ENCODE data around the gene SHMT2. TPM values are rescaled to one million over a fixed set of nuclear protein-coding genes. Genes with fewer than 3 reads are reported as not detected.

Gene SHMT2
- total and polyA plus RNA-seq, 2 donors (not counting 3 experiments of a cell fraction or from before 2014, with no cell fraction given) = 155 to 243 TPM

DNA sequence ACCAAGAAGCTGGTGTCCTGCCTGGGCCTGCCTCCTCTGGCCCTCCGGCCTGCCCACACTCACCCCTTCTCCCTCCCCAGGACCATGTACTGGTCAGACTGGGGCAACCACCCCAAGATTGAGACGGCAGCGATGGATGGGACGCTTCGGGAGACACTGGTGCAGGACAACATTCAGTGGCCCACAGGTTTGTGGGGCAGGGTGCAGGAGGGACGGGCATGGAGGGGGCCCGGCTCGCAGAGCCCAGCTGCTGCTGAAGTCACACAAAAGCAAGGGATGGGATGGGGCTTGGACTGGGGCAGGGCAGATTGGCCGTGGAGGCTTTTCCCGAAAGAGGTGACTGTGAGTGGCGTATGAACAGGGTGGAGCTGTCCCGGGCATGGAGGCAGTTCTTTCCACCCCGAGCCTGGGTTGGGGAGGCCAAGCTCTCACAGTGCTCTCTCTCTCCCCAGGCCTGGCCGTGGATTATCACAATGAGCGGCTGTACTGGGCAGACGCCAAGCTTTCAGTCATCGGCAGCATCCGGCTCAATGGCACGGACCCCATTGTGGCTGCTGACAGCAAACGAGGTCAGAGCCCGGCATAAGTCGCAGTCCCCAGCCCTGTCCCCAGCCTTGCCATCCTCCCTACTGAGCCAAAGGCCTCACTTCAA lies 20.8 kb upstream of the SHMT2 start:
- H3K27ac ChIP-seq (ENCODE audit: insufficient read depth, low read depth, low read length) = no peak overlapping the region
- H2AFZ ChIP-seq (ENCODE audit: low read depth, low read length) = no peak overlapping the region
- H3K9ac ChIP-seq (replicated peaks; ENCODE audit: extremely low read depth, insufficient read depth, low read length) = no peak overlapping the region
- intact Hi-C loops (cut with micrococcal nuclease) (no loop called here), dilution Hi-C loops (cut with MboI; ENCODE audit: extremely low pct_ligation_motif_present, low sequenced_read_pairs) (no loop called here)
- H4K20me1 ChIP-seq (replicated peaks; ENCODE audit: control insufficient read depth, extremely low read depth, insufficient read depth, low read length) = no peaks in the 10 kb centered on the region
- ChIA-PET CTCF (interaction anchor here (3.8 kb wide), 1 partner anchor 34 kb away, joined by 13 read pairs; no protein-coding TSS in a partner anchor), POLR2A (no interaction called here)
- no peaks in the 10 kb centered on the region for H3K9me3 ChIP-seq (replicated peaks; ENCODE audit: control insufficient read depth, insufficient read depth, low read length)
- H3K4me2 ChIP-seq (ENCODE audit: insufficient read depth, low read length) = no peak overlapping the region
- no peaks in the 10 kb centered on the region for H3K9me1 ChIP-seq (replicated peaks; ENCODE audit: control insufficient read depth, extremely low read depth, insufficient read depth, low read length)
- H3K4me1 ChIP-seq (ENCODE audit: control insufficient read depth, extremely low read depth, insufficient read depth, low read length) = peaks cover 2% of the 10 kb centered on the region
- FAIRE-seq (no peak), DNase-seq (ENCODE audit: low read depth, low spot score) (no peak)
- no peak for TF ChIP-seq EZH2 (IDR thresholded peaks at IDR 0.05; ENCODE audit: borderline replicate concordance, low read depth, low read length, severe bottlenecking)
- TF ChIP-seq, protein P1, sequence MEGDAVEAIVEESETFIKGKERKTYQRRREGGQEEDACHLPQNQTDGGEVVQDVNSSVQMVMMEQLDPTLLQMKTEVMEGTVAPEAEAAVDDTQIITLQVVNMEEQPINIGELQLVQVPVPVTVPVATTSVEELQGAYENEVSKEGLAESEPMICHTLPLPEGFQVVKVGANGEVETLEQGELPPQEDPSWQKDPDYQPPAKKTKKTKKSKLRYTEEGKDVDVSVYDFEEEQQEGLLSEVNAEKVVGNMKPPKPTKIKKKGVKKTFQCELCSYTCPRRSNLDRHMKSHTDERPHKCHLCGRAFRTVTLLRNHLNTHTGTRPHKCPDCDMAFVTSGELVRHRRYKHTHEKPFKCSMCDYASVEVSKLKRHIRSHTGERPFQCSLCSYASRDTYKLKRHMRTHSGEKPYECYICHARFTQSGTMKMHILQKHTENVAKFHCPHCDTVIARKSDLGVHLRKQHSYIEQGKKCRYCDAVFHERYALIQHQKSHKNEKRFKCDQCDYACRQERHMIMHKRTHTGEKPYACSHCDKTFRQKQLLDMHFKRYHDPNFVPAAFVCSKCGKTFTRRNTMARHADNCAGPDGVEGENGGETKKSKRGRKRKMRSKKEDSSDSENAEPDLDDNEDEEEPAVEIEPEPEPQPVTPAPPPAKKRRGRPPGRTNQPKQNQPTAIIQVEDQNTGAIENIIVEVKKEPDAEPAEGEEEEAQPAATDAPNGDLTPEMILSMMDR (IDR thresholded peaks at IDR 0.05; ENCODE audit: extremely low read depth in 1 of 2, insufficient read depth in 1 of 2, low read depth in 1 of 2, low read length in 2 of 2) = no peak
- no peak for TF ChIP-seq MYC (IDR thresholded peaks at IDR 0.05; ENCODE audit: low read depth, low read length)
- TF ChIP-seq, protein P2, sequence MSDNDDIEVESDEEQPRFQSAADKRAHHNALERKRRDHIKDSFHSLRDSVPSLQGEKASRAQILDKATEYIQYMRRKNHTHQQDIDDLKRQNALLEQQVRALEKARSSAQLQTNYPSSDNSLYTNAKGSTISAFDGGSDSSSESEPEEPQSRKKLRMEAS (IDR thresholded peaks at IDR 0.05; ENCODE audit: insufficient read depth, insufficient read length) = no peak
- TF ChIP-seq POLR2A (IDR thresholded peaks at IDR 0.05; ENCODE audit: low read depth, low read length) = no peak
- TF ChIP-seq FOS (IDR thresholded peaks at IDR 0.05; ENCODE audit: borderline replicate concordance, insufficient read depth, low read length) = no peak
- no peak for TF ChIP-seq GATA2 (IDR thresholded peaks at IDR 0.05; ENCODE audit: insufficient read depth, insufficient read length, low read depth, low read length)
- TF ChIP-seq POLR2AphosphoS5 (IDR thresholded peaks at IDR 0.05; ENCODE audit: insufficient read depth, low read depth, low read length) = no peak
- TF ChIP-seq JUN (IDR thresholded peaks at IDR 0.05; ENCODE audit: borderline replicate concordance, insufficient read depth, insufficient read length, low read depth) = no peak
- BruUV-seq (replicated peaks) = no TSS peak
- H3K79me2 ChIP-seq (ENCODE audit: control insufficient read depth, insufficient read depth, low read length) = no peaks in the 10 kb centered on the region
- peaks cover 2 to 3% of the 10 kb centered on the region in 2 experiments for H3K27me3 ChIP-seq (ENCODE audit: control insufficient read depth in 2 of 2, insufficient read depth in 2 of 2, low read length in 2 of 2)
- H3K36me3 ChIP-seq (ENCODE audit: control insufficient read depth in 2 of 2, extremely low read depth in 1 of 2, insufficient read depth in 2 of 2, low read length in 2 of 2) = no peaks in the 10 kb centered on the region
- no peak overlapping the region for H3K4me3 ChIP-seq (replicated peaks in 1 of 3; ENCODE audit: insufficient read depth in 1 of 3, low read depth in 1 of 3, low read length in 3 of 3)
